Measurements from ENCODE around the gene STX7. TPM values are rescaled to one million over a fixed set of nuclear protein-coding genes. Genes with fewer than 3 reads are reported as not detected.

STX7 gene
- total RNA-seq, 1 donor from 2014 or later: 49.3 TPM

DNA sequence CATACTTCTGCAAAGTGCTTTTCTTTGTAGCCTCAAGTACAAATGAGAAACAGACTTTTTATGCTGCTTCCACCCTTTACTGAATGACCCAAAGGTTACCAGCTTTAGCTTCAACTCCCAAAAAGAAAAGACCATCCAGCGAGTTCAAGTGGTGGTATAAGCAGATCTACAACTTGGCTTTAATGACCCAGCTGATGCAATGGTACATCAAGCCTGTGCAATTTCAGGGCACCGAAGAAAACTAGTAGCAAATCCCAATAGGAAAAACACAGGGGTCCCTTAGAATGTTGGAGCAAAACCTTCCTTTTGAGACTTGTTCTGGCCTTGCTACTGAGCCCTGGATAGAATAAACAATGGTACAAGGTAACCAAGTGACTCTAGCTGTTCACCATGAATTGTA lies 33.8 kb downstream of the STX7 start:
- Mint-ChIP-seq H3K36me3 (ENCODE audit: unreplicated experiment) (peaks cover 14% of the 10 kb centered on the region), H3K9me3 (ENCODE audit: unreplicated experiment) (no peaks in the 10 kb centered on the region), H3K27ac (ENCODE audit: unreplicated experiment) (no peak overlapping the region), H3K4me3 (ENCODE audit: unreplicated experiment) (no peak overlapping the region), H3K4me1 (ENCODE audit: unreplicated experiment) (peaks cover 31% of the 10 kb centered on the region), H3K27me3 (ENCODE audit: unreplicated experiment) (no peaks in the 10 kb centered on the region)
- TF ChIP-seq, protein P1, sequence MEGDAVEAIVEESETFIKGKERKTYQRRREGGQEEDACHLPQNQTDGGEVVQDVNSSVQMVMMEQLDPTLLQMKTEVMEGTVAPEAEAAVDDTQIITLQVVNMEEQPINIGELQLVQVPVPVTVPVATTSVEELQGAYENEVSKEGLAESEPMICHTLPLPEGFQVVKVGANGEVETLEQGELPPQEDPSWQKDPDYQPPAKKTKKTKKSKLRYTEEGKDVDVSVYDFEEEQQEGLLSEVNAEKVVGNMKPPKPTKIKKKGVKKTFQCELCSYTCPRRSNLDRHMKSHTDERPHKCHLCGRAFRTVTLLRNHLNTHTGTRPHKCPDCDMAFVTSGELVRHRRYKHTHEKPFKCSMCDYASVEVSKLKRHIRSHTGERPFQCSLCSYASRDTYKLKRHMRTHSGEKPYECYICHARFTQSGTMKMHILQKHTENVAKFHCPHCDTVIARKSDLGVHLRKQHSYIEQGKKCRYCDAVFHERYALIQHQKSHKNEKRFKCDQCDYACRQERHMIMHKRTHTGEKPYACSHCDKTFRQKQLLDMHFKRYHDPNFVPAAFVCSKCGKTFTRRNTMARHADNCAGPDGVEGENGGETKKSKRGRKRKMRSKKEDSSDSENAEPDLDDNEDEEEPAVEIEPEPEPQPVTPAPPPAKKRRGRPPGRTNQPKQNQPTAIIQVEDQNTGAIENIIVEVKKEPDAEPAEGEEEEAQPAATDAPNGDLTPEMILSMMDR (IDR thresholded peaks at IDR 0.05): no peak
- no peak for DNase-seq (ENCODE audit: extremely low spot score, unreplicated experiment)

DNA sequence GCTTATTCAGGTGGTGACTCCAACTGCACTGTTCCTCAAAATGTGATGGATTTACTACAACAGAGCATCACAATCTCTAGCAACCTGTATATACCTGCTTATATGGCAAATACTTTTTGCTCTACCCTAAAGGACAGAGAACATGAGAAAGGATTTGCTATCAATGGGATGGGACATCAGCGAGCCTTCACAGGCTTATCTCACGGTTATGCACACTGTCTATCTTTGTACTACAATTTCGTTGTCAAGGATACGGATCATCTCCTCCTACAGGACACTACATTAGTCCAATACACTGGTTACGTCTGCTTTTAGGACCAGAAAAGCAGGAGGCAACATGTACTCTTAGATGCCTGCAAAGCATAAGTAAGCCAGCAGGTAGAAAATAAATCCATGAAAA lies 34.2 kb downstream of the STX7 start:
- Mint-ChIP-seq H3K4me1 (ENCODE audit: unreplicated experiment) (peaks cover 27% of the 10 kb centered on the region), H3K4me3 (ENCODE audit: unreplicated experiment) (no peak overlapping the region), H3K27ac (ENCODE audit: unreplicated experiment) (no peak overlapping the region), H3K36me3 (ENCODE audit: unreplicated experiment) (peaks cover 14% of the 10 kb centered on the region), H3K27me3 (ENCODE audit: unreplicated experiment) (no peaks in the 10 kb centered on the region), H3K9me3 (ENCODE audit: unreplicated experiment) (no peaks in the 10 kb centered on the region)
- no peak for DNase-seq (ENCODE audit: extremely low spot score, unreplicated experiment)
- TF ChIP-seq, protein P1 (IDR thresholded peaks at IDR 0.05): no peak

DNA sequence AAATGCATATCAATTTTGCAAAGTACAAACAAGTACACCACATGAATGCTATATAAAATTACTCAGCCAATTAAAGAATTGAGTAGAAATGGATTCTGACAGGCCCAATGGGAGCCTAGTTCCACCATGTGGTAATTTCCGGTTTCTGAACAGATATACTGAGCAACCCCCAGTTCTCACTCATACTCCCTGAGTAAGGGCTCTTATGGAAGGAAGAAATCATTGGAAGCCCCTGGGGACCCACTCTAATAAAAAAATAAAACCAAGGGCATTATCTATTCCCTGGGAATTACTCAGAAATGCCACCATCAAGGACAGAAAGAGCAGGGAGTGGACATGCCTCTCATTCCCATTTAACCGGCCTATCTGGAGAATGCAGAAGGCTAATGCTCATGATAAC lies 34.6 kb downstream of the STX7 start:
- H3K4me3 Mint-ChIP-seq (ENCODE audit: unreplicated experiment): no peak overlapping the region
- H3K9me3 Mint-ChIP-seq (ENCODE audit: unreplicated experiment): no peaks in the 10 kb centered on the region
- no peak for DNase-seq (ENCODE audit: extremely low spot score, unreplicated experiment)
- TF ChIP-seq, protein P1 (IDR thresholded peaks at IDR 0.05): no peak
- H3K27me3 Mint-ChIP-seq (ENCODE audit: unreplicated experiment): no peaks in the 10 kb centered on the region
- H3K36me3 Mint-ChIP-seq (ENCODE audit: unreplicated experiment): peaks cover 15% of the 10 kb centered on the region
- peaks cover 24% of the 10 kb centered on the region for H3K4me1 Mint-ChIP-seq (ENCODE audit: unreplicated experiment)
- no peak overlapping the region for H3K27ac Mint-ChIP-seq (ENCODE audit: unreplicated experiment)

DNA sequence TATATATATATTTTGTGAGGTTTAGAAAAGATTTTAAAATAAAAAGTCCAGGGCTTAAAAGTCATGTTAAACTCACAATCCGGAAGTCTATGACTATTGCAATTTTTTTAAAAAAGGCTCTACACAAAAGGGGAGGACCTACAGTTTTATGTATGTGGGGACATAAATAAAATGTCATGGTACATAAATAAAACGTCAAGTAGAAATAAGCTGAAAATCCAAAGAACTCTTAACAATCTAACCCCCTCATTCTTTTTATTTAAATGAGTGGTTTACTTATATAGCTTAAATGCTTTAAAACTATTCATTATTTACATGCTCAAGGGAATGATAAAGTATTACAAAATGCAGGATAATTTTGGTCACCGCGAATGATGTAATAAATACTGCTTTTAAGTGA lies 36.2 kb downstream of the STX7 start:
- no peak overlapping the region for H3K4me3 Mint-ChIP-seq (ENCODE audit: unreplicated experiment)
- H3K27me3 Mint-ChIP-seq (ENCODE audit: unreplicated experiment): no peaks in the 10 kb centered on the region
- TF ChIP-seq, protein P1 (IDR thresholded peaks at IDR 0.05): no peak
- DNase-seq (ENCODE audit: extremely low spot score, unreplicated experiment): no peak
- peaks cover 12% of the 10 kb centered on the region for H3K36me3 Mint-ChIP-seq (ENCODE audit: unreplicated experiment)
- H3K9me3 Mint-ChIP-seq (ENCODE audit: unreplicated experiment): no peaks in the 10 kb centered on the region
- H3K4me1 Mint-ChIP-seq (ENCODE audit: unreplicated experiment): peaks cover 15% of the 10 kb centered on the region
- H3K27ac Mint-ChIP-seq (ENCODE audit: unreplicated experiment): no peak overlapping the region

DNA sequence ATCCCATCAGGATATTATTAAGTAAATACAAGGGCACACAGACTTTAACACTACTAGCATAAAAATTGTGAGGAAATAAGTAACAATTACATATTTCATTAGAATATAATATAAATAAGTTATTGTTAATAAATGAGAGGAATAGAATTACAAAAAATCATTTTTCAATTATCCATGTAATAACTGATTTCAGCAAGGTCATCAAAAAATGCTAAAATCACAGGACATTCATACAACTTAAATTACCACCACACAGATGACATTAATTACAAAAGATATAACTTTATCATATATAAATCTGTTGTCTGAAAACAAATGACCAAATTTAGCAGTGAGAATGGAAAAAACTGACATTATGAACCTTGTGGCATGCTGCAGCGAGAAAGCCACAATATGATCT lies 37.0 kb downstream of the STX7 start:
- no peaks in the 10 kb centered on the region for H3K9me3 Mint-ChIP-seq (ENCODE audit: unreplicated experiment)
- H3K36me3 Mint-ChIP-seq (ENCODE audit: unreplicated experiment): peaks cover 18% of the 10 kb centered on the region
- H3K4me3 Mint-ChIP-seq (ENCODE audit: unreplicated experiment): no peak overlapping the region
- TF ChIP-seq, protein P1 (IDR thresholded peaks at IDR 0.05): no peak
- DNase-seq (ENCODE audit: extremely low spot score, unreplicated experiment): no peak
- no peaks in the 10 kb centered on the region for H3K27me3 Mint-ChIP-seq (ENCODE audit: unreplicated experiment)
- no peak overlapping the region for H3K27ac Mint-ChIP-seq (ENCODE audit: unreplicated experiment)
- peaks cover 15% of the 10 kb centered on the region for H3K4me1 Mint-ChIP-seq (ENCODE audit: unreplicated experiment)

All from osteocyte (in vitro differentiated cells).